ENCODE data around the gene KIR2DL1. TPM values are rescaled to one million over a fixed set of nuclear protein-coding genes. Genes with fewer than 3 reads are reported as not detected.
"Not testable (repeated sequence)": the region's sequence is repeated elsewhere in the genome, so short reads cannot be mapped to it uniquely, and the experiment has no call there.

KIR2DL1 gene
- total RNA-seq, 1 experiment from 2014 or later: not detected

DNA sequence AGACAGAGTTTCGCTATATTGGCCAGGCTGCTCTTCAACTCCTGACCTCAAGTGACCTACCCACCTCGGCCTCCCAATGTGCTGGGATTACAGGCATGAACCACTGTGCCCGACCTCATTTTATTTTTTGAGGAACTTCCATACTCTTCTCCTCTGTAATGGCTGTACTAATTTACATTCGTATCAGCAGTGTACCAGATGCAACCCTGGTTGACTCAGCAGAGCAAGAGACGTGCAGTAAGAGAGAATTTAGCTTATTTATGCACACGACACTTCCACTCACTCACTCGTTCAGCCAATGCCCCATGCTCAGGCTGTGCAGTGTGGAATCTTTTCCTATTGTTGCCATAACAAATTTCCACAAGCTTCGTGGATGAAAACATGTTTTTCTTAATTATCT, 38.4 kb upstream of the KIR2DL1 start:
- Histone ChIP-seq H3T11ph (ENCODE audit: low read length) (no peak overlapping the region), H3K56ac (ENCODE audit: insufficient read length, low read depth, low read length) (no peak overlapping the region), H2BK120ac (ENCODE audit: low read depth, low read length, poor library complexity, severe bottlenecking) (no peak overlapping the region), H3K4me1 (ENCODE audit: insufficient read depth, low read length) (no peaks in the 10 kb centered on the region), H2AFZ (ENCODE audit: low read length) (no peak overlapping the region), H3K23me2 (ENCODE audit: insufficient read length, low read depth, low read length, poor library complexity, severe bottlenecking) (no peaks in the 10 kb centered on the region), H3K4ac (ENCODE audit: low read depth, low read length) (no peak overlapping the region), H3K79me2 (ENCODE audit: insufficient read depth, low read length) (no peaks in the 10 kb centered on the region), H3K27ac (ENCODE audit: insufficient read length, low read depth, low read length) (no peak overlapping the region), H3K9ac (ENCODE audit: extremely low read depth, insufficient read length, low read length) (no peak overlapping the region), H4K91ac (ENCODE audit: insufficient read length, low read depth, low read length) (no peak overlapping the region), H3K79me1 (ENCODE audit: insufficient read depth, low read depth, low read length, poor library complexity, severe bottlenecking) (no peaks in the 10 kb centered on the region), H3K4me2 (ENCODE audit: insufficient read depth, insufficient read length, low read length) (no peak overlapping the region), H2BK12ac (ENCODE audit: insufficient read length, low read depth, low read length) (no peak overlapping the region), H3K23ac (ENCODE audit: insufficient read length, low read depth, low read length) (no peak overlapping the region), H4K5ac (ENCODE audit: insufficient read length, low read depth, low read length) (no peak overlapping the region), H3K18ac (ENCODE audit: insufficient read length, low read depth, low read length) (no peak overlapping the region), H4K8ac (replicated peaks; ENCODE audit: insufficient read length, low read depth, low read length) (no peak overlapping the region), H4K20me1 (ENCODE audit: control insufficient read depth, insufficient read depth, insufficient read length) (no peaks in the 10 kb centered on the region), H3K27me3 (ENCODE audit: insufficient read depth, low read length) (no peaks in the 10 kb centered on the region), H3K14ac (ENCODE audit: insufficient read depth, low read length) (no peak overlapping the region), H2BK5ac (ENCODE audit: insufficient read length, low read length) (no peak overlapping the region), H2BK15ac (ENCODE audit: low read depth, low read length) (no peak overlapping the region), H2BK20ac (ENCODE audit: low read depth, low read length, poor library complexity, severe bottlenecking) (no peak overlapping the region), H2AK5ac (ENCODE audit: insufficient read length, low read length) (no peak overlapping the region), H3K9me3 (ENCODE audit: control insufficient read depth, low read depth, low read length) (peaks cover 93% of the 10 kb centered on the region)
- Mint-ChIP-seq H3K4me1 (no peaks in the 10 kb centered on the region), H3K4me3 (no peak overlapping the region), H3K36me3 (ENCODE audit: insufficient read depth in 1 of 3, low read depth in 3 of 3) (peaks cover 17 to 43% (median 17%) of the 10 kb centered on the region in 3 experiments), H3K9me3 (peaks cover 94 to 98% of the 10 kb centered on the region in 2 experiments), H3K27ac (no peak overlapping the region), H3K27me3 (ENCODE audit: low read depth) (peaks cover 8% of the 10 kb centered on the region)
- no peak for DNase-seq
- TF ChIP-seq, protein P1, sequence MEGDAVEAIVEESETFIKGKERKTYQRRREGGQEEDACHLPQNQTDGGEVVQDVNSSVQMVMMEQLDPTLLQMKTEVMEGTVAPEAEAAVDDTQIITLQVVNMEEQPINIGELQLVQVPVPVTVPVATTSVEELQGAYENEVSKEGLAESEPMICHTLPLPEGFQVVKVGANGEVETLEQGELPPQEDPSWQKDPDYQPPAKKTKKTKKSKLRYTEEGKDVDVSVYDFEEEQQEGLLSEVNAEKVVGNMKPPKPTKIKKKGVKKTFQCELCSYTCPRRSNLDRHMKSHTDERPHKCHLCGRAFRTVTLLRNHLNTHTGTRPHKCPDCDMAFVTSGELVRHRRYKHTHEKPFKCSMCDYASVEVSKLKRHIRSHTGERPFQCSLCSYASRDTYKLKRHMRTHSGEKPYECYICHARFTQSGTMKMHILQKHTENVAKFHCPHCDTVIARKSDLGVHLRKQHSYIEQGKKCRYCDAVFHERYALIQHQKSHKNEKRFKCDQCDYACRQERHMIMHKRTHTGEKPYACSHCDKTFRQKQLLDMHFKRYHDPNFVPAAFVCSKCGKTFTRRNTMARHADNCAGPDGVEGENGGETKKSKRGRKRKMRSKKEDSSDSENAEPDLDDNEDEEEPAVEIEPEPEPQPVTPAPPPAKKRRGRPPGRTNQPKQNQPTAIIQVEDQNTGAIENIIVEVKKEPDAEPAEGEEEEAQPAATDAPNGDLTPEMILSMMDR (conservative IDR thresholded peaks at IDR 0.05): no peak
- no CpG with 5 or more reads among the region's 8 CpGs for WGBS (ENCODE audit: extremely low coverage, insufficient read length, low lambda C conversion rate)

DNA sequence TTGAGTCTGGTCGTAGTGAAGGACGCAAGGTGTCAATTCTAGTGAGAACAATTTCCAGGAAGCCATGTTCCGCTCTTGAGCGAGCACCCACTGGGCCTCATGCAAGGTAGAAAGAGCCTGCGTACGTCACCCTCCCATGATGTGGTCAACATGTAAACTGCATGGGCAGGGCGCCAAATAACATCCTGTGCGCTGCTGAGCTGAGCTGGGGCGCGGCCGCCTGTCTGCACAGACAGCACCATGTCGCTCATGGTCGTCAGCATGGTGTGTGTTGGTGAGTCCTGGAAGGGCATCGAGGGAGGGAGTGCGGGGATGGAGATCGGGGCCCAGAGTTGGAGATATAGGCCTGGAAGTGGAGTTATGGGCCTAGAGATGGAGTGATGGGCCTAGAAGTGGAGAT, 31.3 kb upstream of the KIR2DL1 start, which contains the start of gene KIR2DL3:
Gene KIR2DL3 (plus strand): TSS at position 208 of the 400 bp plus-strand sequence. CDS start 33 bp downstream, at position 241.
- not testable (repeated sequence) for H3K56ac ChIP-seq (ENCODE audit: insufficient read length, low read depth, low read length); H3K79me2 ChIP-seq (ENCODE audit: insufficient read depth, low read length); H3K23me2 ChIP-seq (ENCODE audit: insufficient read length, low read depth, low read length, poor library complexity, severe bottlenecking); H3K27ac Mint-ChIP-seq; H3K23ac ChIP-seq (ENCODE audit: insufficient read length, low read depth, low read length); H4K91ac ChIP-seq (ENCODE audit: insufficient read length, low read depth, low read length); DNase-seq; H3K27me3 ChIP-seq (ENCODE audit: insufficient read depth, low read length); H3K4me3 Mint-ChIP-seq; H2BK5ac ChIP-seq (ENCODE audit: insufficient read length, low read length); H3K18ac ChIP-seq (ENCODE audit: insufficient read length, low read depth, low read length); H3K27ac ChIP-seq (ENCODE audit: insufficient read length, low read depth, low read length); H4K8ac ChIP-seq (replicated peaks; ENCODE audit: insufficient read length, low read depth, low read length); H2AK5ac ChIP-seq (ENCODE audit: insufficient read length, low read length); H3K4me1 Mint-ChIP-seq; H4K20me1 ChIP-seq (ENCODE audit: control insufficient read depth, insufficient read depth, insufficient read length); H3K4me2 ChIP-seq (ENCODE audit: insufficient read depth, insufficient read length, low read length); H2AFZ ChIP-seq (ENCODE audit: low read length); H3K27me3 Mint-ChIP-seq (ENCODE audit: low read depth); H3K4ac ChIP-seq (ENCODE audit: low read depth, low read length); H2BK20ac ChIP-seq (ENCODE audit: low read depth, low read length, poor library complexity, severe bottlenecking); H3K4me1 ChIP-seq (ENCODE audit: insufficient read depth, low read length); H2BK12ac ChIP-seq (ENCODE audit: insufficient read length, low read depth, low read length); H3K79me1 ChIP-seq (ENCODE audit: insufficient read depth, low read depth, low read length, poor library complexity, severe bottlenecking); H3K14ac ChIP-seq (ENCODE audit: insufficient read depth, low read length); H4K5ac ChIP-seq (ENCODE audit: insufficient read length, low read depth, low read length); H3T11ph ChIP-seq (ENCODE audit: low read length); H2BK120ac ChIP-seq (ENCODE audit: low read depth, low read length, poor library complexity, severe bottlenecking); H3K9ac ChIP-seq (ENCODE audit: extremely low read depth, insufficient read length, low read length); H2BK15ac ChIP-seq (ENCODE audit: low read depth, low read length)
- peaks cover 89 to 93% of the 10 kb centered on the region in 2 experiments for H3K9me3 Mint-ChIP-seq
- WGBS (ENCODE audit: extremely low coverage, insufficient read length, low lambda C conversion rate): no CpG with 5 or more reads among the region's 16 CpGs
- H3K9me3 ChIP-seq (ENCODE audit: control insufficient read depth, low read depth, low read length): peaks cover 80% of the 10 kb centered on the region
- peaks cover 18 to 44% (median 22%) of the 10 kb centered on the region in 3 experiments; a peak in 6 of 7 replicates for H3K36me3 Mint-ChIP-seq (ENCODE audit: insufficient read depth in 1 of 3, low read depth in 3 of 3)

All from H9 (cell line).